Measurements from ENCODE around the gene CRB1.
"Not testable (repeated sequence)": the region's sequence is repeated elsewhere in the genome, so short reads cannot be mapped to it uniquely, and the experiment has no call there.

CRB1 gene

GRCh38 chr1:197465528-197466327 is 197.7 kb downstream of the CRB1 start:
- no peak for DNase-seq (ENCODE audit: low spot score)

GRCh38 chr1:197466813-197467212 is 198.8 kb downstream of the CRB1 start:
- DNase-seq (ENCODE audit: low spot score), result no peak

GRCh38 chr1:197467881-197468280 is 199.8 kb downstream of the CRB1 start:
- no peak for DNase-seq (ENCODE audit: low spot score)

GRCh38 chr1:197468543-197469175 is 200.6 kb downstream of the CRB1 start:
- no peak for DNase-seq (ENCODE audit: low spot score)

GRCh38 chr1:197469620-197470210 is 201.7 kb downstream of the CRB1 start:
- no peak for DNase-seq (ENCODE audit: low spot score)

GRCh38 chr1:197470330-197470729 is 202.3 kb downstream of the CRB1 start:
- no peak for DNase-seq (ENCODE audit: low spot score)

- DNase-seq (ENCODE audit: low spot score), result no peak
Observed at GRCh38 chr1:197471248-197471985, 203.4 kb downstream of the CRB1 start.

- no peak for DNase-seq (ENCODE audit: low spot score)
Observed at GRCh38 chr1:197472141-197472540, 204.1 kb downstream of the CRB1 start.

GRCh38 chr1:197480446-197480845 is 212.4 kb downstream of the CRB1 start:
- DNase-seq (ENCODE audit: low spot score), result no peak

- no peak for DNase-seq (ENCODE audit: low spot score)
Observed at GRCh38 chr1:197481101-197481500, 213.0 kb downstream of the CRB1 start.

- peak; percentile 59 for DNase-seq (ENCODE audit: low spot score)
Observed at GRCh38 chr1:197485790-197486189, 217.7 kb downstream of the CRB1 start.

- DNase-seq (ENCODE audit: low spot score), result no peak
Observed at GRCh38 chr1:197486946-197487345, 218.9 kb downstream of the CRB1 start.

GRCh38 chr1:197491505-197491904 is 223.5 kb downstream of the CRB1 start:
- DNase-seq (ENCODE audit: low spot score), result not testable (repeated sequence)

GRCh38 chr1:197496722-197497121 is 228.7 kb downstream of the CRB1 start:
- DNase-seq (ENCODE audit: low spot score), result no peak

GRCh38 chr1:197510691-197511378 is 242.8 kb downstream of the CRB1 start:
- DNase-seq (ENCODE audit: low spot score), result no peak

- DNase-seq (ENCODE audit: low spot score), result no peak
Observed at GRCh38 chr1:197515421-197515820, 247.4 kb downstream of the CRB1 start.

GRCh38 chr1:197519741-197520334 is 251.8 kb downstream of the CRB1 start:
- peak; percentile 13 for DNase-seq (ENCODE audit: low spot score)

- DNase-seq (ENCODE audit: low spot score), result peak; percentile 26
Observed at GRCh38 chr1:197521118-197521739, 253.2 kb downstream of the CRB1 start.

GRCh38 chr1:197526736-197527371 is 258.8 kb downstream of the CRB1 start:
- DNase-seq (ENCODE audit: low spot score), result peak; percentile 26
